CD4-positive, CD25-positive, alpha-beta regulatory T cell (primary cell): ENCODE measurements around the gene DGKE. TPM values are rescaled to one million over a fixed set of nuclear protein-coding genes. Genes with fewer than 3 reads are reported as not detected.

Experiments
- ATAC-seq, 2 donors: fragments of 150-1000 bp; cut with Tn5 transposase; one replicate each; pipeline ENCODE4 v1.10.0; 2021; ENCODE audit warnings: low read depth in 2 of 2, moderate number of reproducible peaks in 2 of 2, moderate library complexity in 1 of 2
- DNase-seq, 3 donors: peaks; one replicate each; pipeline versions ENCODE4 v3.0.0 to v3.0.0-alpha.2; 2012 to 2022; ENCODE audit warnings: mixed read lengths in 1 of 3
- H3K27ac ChIP-seq: one replicate; pipeline ENCODE4 v1.7.0; 2013; ENCODE audit warnings: mild to moderate bottlenecking, low read length; ENCODE audit not compliant: insufficient read depth, poor library complexity, severe bottlenecking
- H3K27me3 ChIP-seq: one replicate; pipeline ENCODE4 v1.7.0; 2013; ENCODE audit warnings: low read length; ENCODE audit not compliant: control insufficient read depth, insufficient read depth
- H3K36me3 ChIP-seq: one replicate; pipeline ENCODE4 v1.7.0; 2013; ENCODE audit warnings: mild to moderate bottlenecking, low read length, moderate library complexity; ENCODE audit not compliant: control insufficient read depth, insufficient read depth
- H3K4me1 ChIP-seq: 2 replicates; pipeline ENCODE4 v1.7.0; 2013; ENCODE audit warnings: mild to moderate bottlenecking, low read length; ENCODE audit not compliant: insufficient read depth, control insufficient read depth, poor library complexity, severe bottlenecking
- H3K4me3 ChIP-seq: one replicate; pipeline ENCODE4 v1.7.0; 2013; ENCODE audit warnings: low read depth, mild to moderate bottlenecking, low read length, moderate library complexity
- H3K9me3 ChIP-seq, 2 experiments: 1 replicate in 1 of 2; 2 replicates in 1 of 2; pipeline ENCODE4 v1.7.0; 2013; ENCODE audit warnings: low read length in 2 of 2, mild to moderate bottlenecking in 1 of 2, moderate library complexity in 1 of 2; ENCODE audit not compliant: control insufficient read depth in 2 of 2
- H3K27ac Mint-ChIP-seq, 3 donors: one replicate each; pipeline ENCODE4 v1.8.0; 2020 to 2022; ENCODE audit warnings: mild to moderate bottlenecking in 3 of 3, mixed read lengths in 3 of 3, moderate library complexity in 2 of 3
- H3K27me3 Mint-ChIP-seq: one replicate; pipeline ENCODE4 v1.8.0; 2022; ENCODE audit warnings: mild to moderate bottlenecking, mixed read lengths
- H3K36me3 Mint-ChIP-seq: one replicate; pipeline ENCODE4 v1.8.0; 2020; ENCODE audit warnings: mixed read lengths
- H3K4me1 Mint-ChIP-seq, 4 donors: one replicate each; pipeline ENCODE4 v1.8.0; 2020 to 2022; ENCODE audit warnings: mixed read lengths in 4 of 4, mild to moderate bottlenecking in 1 of 4
- H3K4me3 Mint-ChIP-seq, 4 donors: one replicate each; pipeline ENCODE4 v1.8.0; 2020 to 2022; ENCODE audit warnings: mild to moderate bottlenecking in 4 of 4, mixed read lengths in 4 of 4, moderate library complexity in 3 of 4
- H3K9me3 Mint-ChIP-seq, 7 donors: one replicate each; pipeline ENCODE4 v1.8.0; 2020 to 2022; ENCODE audit warnings: mixed read lengths in 7 of 7, mild to moderate bottlenecking in 3 of 7, moderate library complexity in 2 of 7
- polyA plus RNA-seq, 4 donors: library from polyadenylated mRNA; unstranded; fragments of 300-500 nt; fragmentation: Illumina TruSeq; gene quantifications; one replicate each; pipeline ENCODE4 v1.2.3, GENCODE V29; 2021
- total RNA-seq: library from RNA; stranded (reverse); gene quantifications from one replicate; pipeline ENCODE4 v1.2.3, GENCODE V29; 2022

Gene DGKE
- total and polyA plus RNA-seq, 5 donors from 2014 or later: 6.2 to 45.5 (median 8.0) TPM

- H3K4me3 Mint-ChIP-seq: peak overlapping the region; percentile 90 to 100 (median 96)
- no peaks in the 10 kb centered on the region for H3K27me3 Mint-ChIP-seq
- H3K9me3 ChIP-seq: peaks cover 0 to under 1% of the 10 kb centered on the region in 2 experiments
- H3K4me3 ChIP-seq: peak overlapping the region; percentile 88
- peaks cover 22% of the 10 kb centered on the region for H3K36me3 Mint-ChIP-seq
- H3K27ac Mint-ChIP-seq: peak overlapping the region; percentile 89 to 97 (median 94)
- ATAC-seq (no peak), DNase-seq (peak in 1 of 3 donors; percentile 22)
- peaks cover 0 to 2% (median 0%) of the 10 kb centered on the region in 7 donors for H3K9me3 Mint-ChIP-seq
- no peaks in the 10 kb centered on the region for H3K27me3 ChIP-seq
- peak overlapping the region; percentile 80 for H3K27ac ChIP-seq
- peaks cover 9% of the 10 kb centered on the region for H3K36me3 ChIP-seq
- H3K4me1 ChIP-seq: peaks cover 62% of the 10 kb centered on the region
- peaks cover 22 to 70% (median 50%) of the 10 kb centered on the region in 4 donors for H3K4me1 Mint-ChIP-seq
Measured at GRCh38 chr17:56912105-56912999, 78.4 kb downstream of the DGKE start.

DNA sequence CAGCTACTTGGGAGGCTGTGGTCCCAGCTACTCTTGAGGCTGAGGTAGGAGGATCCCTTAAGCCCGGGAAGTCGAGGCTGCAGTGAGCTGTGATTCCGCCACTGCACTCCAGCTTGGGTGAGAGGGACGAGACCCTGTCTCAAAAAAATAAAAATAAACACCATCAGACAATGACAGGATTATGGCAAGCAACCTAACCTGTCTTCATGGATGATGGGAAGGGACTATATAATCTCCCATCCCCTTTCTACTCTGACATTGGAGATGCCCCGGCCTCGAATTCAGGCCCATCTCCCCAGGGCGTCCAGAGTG lies 79.0 kb downstream of the DGKE start:
- Histone ChIP-seq H3K9me3 (peaks cover 0 to 6% of the 10 kb centered on the region in 2 experiments), H3K4me3 (peak overlapping the region; percentile 88), H3K36me3 (peaks cover 3% of the 10 kb centered on the region), H3K27me3 (no peaks in the 10 kb centered on the region), H3K4me1 (peaks cover 62% of the 10 kb centered on the region), H3K27ac (peak overlapping the region; percentile 80)
- Mint-ChIP-seq H3K27me3 (no peaks in the 10 kb centered on the region), H3K4me1 (peaks cover 16 to 64% (median 47%) of the 10 kb centered on the region in 4 donors), H3K36me3 (peaks cover 16% of the 10 kb centered on the region), H3K27ac (peak overlapping the region; percentile 89 to 97 (median 97)), H3K4me3 (peak overlapping the region; percentile 90 to 100 (median 96)), H3K9me3 (peaks cover 0 to 5% (median 0%) of the 10 kb centered on the region in 7 donors)
- ATAC-seq: no peak
- DNase-seq: no peak

DNA sequence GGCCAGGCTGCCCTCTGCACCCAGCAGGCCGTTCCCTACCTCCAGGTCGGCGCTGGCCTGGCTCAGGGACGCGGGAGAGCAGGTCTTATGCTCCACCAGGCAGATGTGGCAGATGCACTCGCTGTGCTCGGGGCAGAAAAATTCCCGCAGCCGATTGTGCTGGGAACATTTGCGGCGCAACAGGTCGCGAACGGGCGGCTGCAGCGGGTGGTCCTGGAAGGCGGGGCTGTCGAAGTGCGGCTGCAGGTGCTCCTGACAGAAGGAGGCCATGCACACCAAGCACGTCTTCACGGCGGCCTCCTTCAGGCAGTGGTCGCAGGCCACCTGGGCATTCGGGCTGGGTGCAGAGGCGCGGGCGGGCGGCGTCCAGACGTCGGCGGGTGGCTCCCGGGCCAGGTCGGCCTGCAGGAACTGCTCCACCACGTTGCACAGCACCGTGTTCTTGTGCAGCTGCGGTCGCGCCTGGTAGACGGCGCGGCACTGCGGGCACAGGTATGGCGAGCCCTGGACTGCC lies 79.5 kb downstream of the DGKE start:
- H3K27me3 Mint-ChIP-seq: no peaks in the 10 kb centered on the region
- H3K36me3 Mint-ChIP-seq: peaks cover 12% of the 10 kb centered on the region
- H3K27ac ChIP-seq: peak overlapping the region; percentile 80
- H3K9me3 ChIP-seq: peaks cover 0 to 7% of the 10 kb centered on the region in 2 experiments
- no peaks in the 10 kb centered on the region for H3K27me3 ChIP-seq
- H3K4me3 Mint-ChIP-seq: peak overlapping the region; percentile 90 to 100 (median 96)
- peaks cover 59% of the 10 kb centered on the region for H3K4me1 ChIP-seq
- peaks cover 13 to 60% (median 44%) of the 10 kb centered on the region in 4 donors for H3K4me1 Mint-ChIP-seq
- peak; percentile 60 to 62 for ATAC-seq
- no peaks in the 10 kb centered on the region for H3K36me3 ChIP-seq
- peak overlapping the region; percentile 82 to 97 (median 89) for H3K27ac Mint-ChIP-seq
- peak overlapping the region; percentile 88 for H3K4me3 ChIP-seq
- no peak for DNase-seq
- peaks cover 0 to 5% (median 0%) of the 10 kb centered on the region in 7 donors for H3K9me3 Mint-ChIP-seq

DNA sequence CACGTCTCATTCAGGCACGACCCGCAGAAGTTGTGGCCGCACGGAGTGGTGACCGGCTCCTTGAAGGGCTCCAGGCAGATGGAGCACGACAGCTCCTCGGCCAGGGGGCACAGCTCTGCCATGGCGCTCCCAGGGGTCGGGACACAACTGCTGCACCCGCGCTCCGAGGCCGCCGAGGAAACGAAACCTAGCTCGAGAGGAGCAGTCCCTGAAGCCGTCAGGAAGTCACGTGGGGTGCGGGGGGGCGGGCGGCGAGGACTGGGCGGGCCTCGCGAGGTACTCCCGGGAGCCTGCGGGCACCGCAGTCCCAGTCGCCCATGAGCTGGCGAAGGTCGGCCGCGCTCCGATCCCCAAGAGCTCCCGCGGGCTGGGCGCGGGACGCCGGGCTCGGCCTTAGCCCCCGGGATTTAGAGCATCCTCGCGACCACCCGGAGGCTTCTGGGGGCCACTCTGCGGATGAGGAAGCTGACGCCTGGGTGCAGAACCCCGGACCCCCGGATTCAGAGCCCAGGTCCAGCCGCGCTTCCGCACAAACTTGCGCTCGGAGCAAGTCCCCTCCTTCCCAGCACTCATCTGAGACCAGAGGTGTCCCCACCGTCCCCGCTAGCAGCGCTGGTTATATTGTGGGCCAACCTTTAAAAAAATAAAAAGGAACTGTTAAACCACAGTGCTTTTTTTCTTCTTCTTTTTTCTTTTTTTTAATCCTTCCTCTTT lies 80.1 kb downstream of the DGKE start, which contains the start of gene TRIM25:
TSS of gene TRIM25 (minus strand) at position 183 of the 714 bp plus-strand sequence. CDS start at position 122, 61 bp downstream.
- H3K27ac ChIP-seq: peak within 1 kb of the TSS; percentile 80
- DNase-seq: peak; percentile 81 to 94 (median 85)
- peaks cover 53% of the 10 kb centered on the region for H3K4me1 ChIP-seq
- H3K36me3 ChIP-seq: no peaks in the 10 kb centered on the region
- peaks cover 0 to 7% of the 10 kb centered on the region in 2 experiments for H3K9me3 ChIP-seq
- ATAC-seq: peak; percentile 87 to 88
- peaks cover 6% of the 10 kb centered on the region for H3K36me3 Mint-ChIP-seq
- H3K4me1 Mint-ChIP-seq: peaks cover 7 to 53% (median 38%) of the 10 kb centered on the region in 4 donors
- no peaks in the 10 kb centered on the region for H3K27me3 ChIP-seq
- no peaks in the 10 kb centered on the region for H3K27me3 Mint-ChIP-seq
- peak within 1 kb of the TSS; percentile 88 for H3K4me3 ChIP-seq
- H3K27ac Mint-ChIP-seq: peak within 1 kb of the TSS; percentile 89 to 98 (median 97)
- H3K4me3 Mint-ChIP-seq: peak within 1 kb of the TSS; percentile 90 to 100 (median 96)
- H3K9me3 Mint-ChIP-seq: peaks cover 0 to 5% (median 0%) of the 10 kb centered on the region in 7 donors

DNA sequence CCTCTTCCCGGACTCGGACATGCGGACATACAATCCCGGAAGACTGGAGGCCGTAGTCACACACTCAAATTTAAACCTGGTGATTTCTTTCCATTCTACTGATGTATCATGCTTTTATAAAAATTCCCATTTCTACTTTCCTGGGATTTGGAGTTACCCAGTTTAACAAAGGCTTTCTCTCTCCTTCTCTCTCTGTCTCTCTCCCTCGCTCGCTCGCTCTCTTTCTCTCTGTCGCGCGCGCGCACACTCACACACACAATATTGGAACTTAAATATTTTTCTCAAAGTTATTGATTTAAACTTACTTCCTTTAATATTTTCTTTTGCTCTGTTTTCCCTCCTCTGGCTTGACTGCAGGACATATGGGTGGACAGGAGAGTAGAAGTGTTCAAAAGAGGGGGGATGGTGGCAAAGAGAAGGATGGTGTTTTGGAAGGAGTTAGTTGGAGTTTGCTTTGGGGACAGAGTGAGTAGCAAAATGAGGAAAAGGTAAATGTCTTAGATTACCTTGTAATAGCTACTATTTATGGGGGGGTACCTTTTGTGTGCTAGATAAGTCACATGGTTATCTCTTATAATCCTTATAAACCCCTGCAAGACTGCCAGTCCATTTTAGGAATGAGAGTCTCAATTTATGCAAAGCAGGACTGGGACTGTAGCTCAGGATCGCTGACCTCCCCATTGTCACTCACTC lies 80.8 kb downstream of the DGKE start:
- H3K4me3 Mint-ChIP-seq: peak overlapping the region; percentile 90 to 100 (median 96)
- H3K9me3 ChIP-seq: peaks cover 0 to 7% of the 10 kb centered on the region in 2 experiments
- peaks cover 6% of the 10 kb centered on the region for H3K36me3 Mint-ChIP-seq
- peaks cover 0 to 5% (median 1%) of the 10 kb centered on the region in 7 donors for H3K9me3 Mint-ChIP-seq
- H3K4me1 ChIP-seq: peaks cover 47% of the 10 kb centered on the region
- H3K27ac ChIP-seq: peak overlapping the region; percentile 80
- no peaks in the 10 kb centered on the region for H3K36me3 ChIP-seq
- peaks cover 7 to 47% (median 34%) of the 10 kb centered on the region in 4 donors for H3K4me1 Mint-ChIP-seq
- peak overlapping the region; percentile 88 to 98 (median 89) for H3K27ac Mint-ChIP-seq
- no peaks in the 10 kb centered on the region for H3K27me3 ChIP-seq
- H3K27me3 Mint-ChIP-seq: no peaks in the 10 kb centered on the region
- DNase-seq: peak in 1 of 3 donors; percentile 36
- peak overlapping the region; percentile 84 for H3K4me3 ChIP-seq
- ATAC-seq: no peak

GRCh38 chr17:56917559-56918296 lies 83.8 kb downstream of the DGKE start:
- Mint-ChIP-seq H3K27me3 (peaks cover 7% of the 10 kb centered on the region), H3K4me3 (peak overlapping the region in 2 of 4 donors; percentile 65 to 79), H3K4me1 (peaks cover 7 to 19% (median 15%) of the 10 kb centered on the region in 4 donors), H3K27ac (no peak overlapping the region), H3K36me3 (no peaks in the 10 kb centered on the region), H3K9me3 (peaks cover 0 to 5% (median 1%) of the 10 kb centered on the region in 7 donors)
- Histone ChIP-seq H3K4me1 (peaks cover 17% of the 10 kb centered on the region), H3K36me3 (no peaks in the 10 kb centered on the region), H3K27ac (no peak overlapping the region), H3K27me3 (no peaks in the 10 kb centered on the region), H3K4me3 (no peak overlapping the region), H3K9me3 (peaks cover 0 to 7% of the 10 kb centered on the region in 2 experiments)
- no peak for DNase-seq
- no peak for ATAC-seq
